H9 (cell line): Measurements from ENCODE around the gene COPRS. TPM values are rescaled to one million over a fixed set of nuclear protein-coding genes. Genes with fewer than 3 reads are reported as not detected.

Experiments
- DNase-seq: peaks from one replicate; pipeline ENCODE4 v3.0.0-alpha.2; 2017
- H2AFZ ChIP-seq: one replicate; pipeline ENCODE4 v1.6.1; 2013; ENCODE audit warnings: mild to moderate bottlenecking, low read length, control low read depth, moderate library complexity
- H2AK5ac ChIP-seq: 2 replicates; pipeline ENCODE4 v1.6.1; 2013; ENCODE audit warnings: low read length, control low read depth, mixed read lengths; ENCODE audit not compliant: insufficient read length
- H2BK120ac ChIP-seq: one replicate; pipeline ENCODE4 v1.6.1; 2013; ENCODE audit warnings: low read depth, mild to moderate bottlenecking, low read length, control low read depth, inconsistent platforms; ENCODE audit not compliant: poor library complexity, severe bottlenecking
- H2BK12ac ChIP-seq: 2 replicates; pipeline ENCODE4 v1.6.1; 2013; ENCODE audit warnings: low read length, control low read depth, mixed read lengths, low read depth; ENCODE audit not compliant: insufficient read length
- H2BK15ac ChIP-seq: 2 replicates; pipeline ENCODE4 v1.6.1; 2013; ENCODE audit warnings: low read depth, low read length, control low read depth
- H2BK20ac ChIP-seq: one replicate; pipeline ENCODE4 v1.6.1; 2013; ENCODE audit warnings: low read depth, mild to moderate bottlenecking, low read length, control low read depth, inconsistent platforms; ENCODE audit not compliant: poor library complexity, severe bottlenecking
- H2BK5ac ChIP-seq: 2 replicates; pipeline ENCODE4 v1.6.1; 2013; ENCODE audit warnings: low read length, control low read depth, mixed read lengths; ENCODE audit not compliant: insufficient read length
- H3K14ac ChIP-seq: 2 replicates; pipeline ENCODE4 v1.6.1; 2013; ENCODE audit warnings: low read length, control low read depth; ENCODE audit not compliant: insufficient read depth
- H3K18ac ChIP-seq: 2 replicates; pipeline ENCODE4 v1.6.1; 2013; ENCODE audit warnings: low read depth, mild to moderate bottlenecking, mixed read lengths, low read length, control low read depth; ENCODE audit not compliant: insufficient read length
- H3K23ac ChIP-seq: 2 replicates; pipeline ENCODE4 v1.6.1; 2013; ENCODE audit warnings: low read length, control low read depth, mixed read lengths, low read depth; ENCODE audit not compliant: insufficient read length
- H3K23me2 ChIP-seq: 2 replicates; pipeline ENCODE4 v1.6.1; 2013; ENCODE audit warnings: low read depth, mild to moderate bottlenecking, mixed read lengths, low read length, control low read depth; ENCODE audit not compliant: insufficient read length, poor library complexity, severe bottlenecking
- H3K27ac ChIP-seq: 2 replicates; pipeline ENCODE4 v1.5.1; 2013; ENCODE audit warnings: low read length, control low read depth, mixed read lengths, low read depth; ENCODE audit not compliant: insufficient read length
- H3K27me3 ChIP-seq: 2 replicates; pipeline ENCODE4 v1.6.1; 2013; ENCODE audit warnings: low read length, control low read depth, inconsistent platforms; ENCODE audit not compliant: insufficient read depth
- H3K4ac ChIP-seq: 2 replicates; pipeline ENCODE4 v1.6.1; 2013; ENCODE audit warnings: low read depth, mild to moderate bottlenecking, control low read depth, inconsistent platforms, low read length, moderate library complexity
- H3K4me1 ChIP-seq: 2 replicates; pipeline ENCODE4 v1.6.1; 2013; ENCODE audit warnings: low read length, control low read depth, inconsistent platforms; ENCODE audit not compliant: insufficient read depth
- H3K4me2 ChIP-seq: 2 replicates; pipeline ENCODE4 v1.6.1; 2013; ENCODE audit warnings: low read length, control low read depth, mixed read lengths; ENCODE audit not compliant: insufficient read length, insufficient read depth
- H3K56ac ChIP-seq: 2 replicates; pipeline ENCODE4 v1.6.1; 2013; ENCODE audit warnings: low read depth, mild to moderate bottlenecking, mixed read lengths, low read length, control low read depth; ENCODE audit not compliant: insufficient read length
- H3K79me1 ChIP-seq: 2 replicates; pipeline ENCODE4 v1.6.1; 2013; ENCODE audit warnings: low read depth, mild to moderate bottlenecking, moderate library complexity, low read length, control low read depth, inconsistent platforms; ENCODE audit not compliant: insufficient read depth, poor library complexity, severe bottlenecking
- H3K79me2 ChIP-seq: 2 replicates; pipeline ENCODE4 v1.6.1; 2013; ENCODE audit warnings: low read length, control low read depth, inconsistent platforms; ENCODE audit not compliant: insufficient read depth
- H3K9ac ChIP-seq: 2 replicates; pipeline ENCODE4 v1.6.1; 2013; ENCODE audit warnings: low read length, control low read depth, mixed read lengths; ENCODE audit not compliant: insufficient read length; ENCODE audit errors: extremely low read depth
- H3K9me3 ChIP-seq: one replicate; pipeline ENCODE4 v1.6.1; 2013; ENCODE audit warnings: low read depth, low read length, inconsistent platforms; ENCODE audit not compliant: control insufficient read depth
- H3T11ph ChIP-seq: one replicate; pipeline ENCODE4 v1.6.1; 2013; ENCODE audit warnings: mild to moderate bottlenecking, low read length, control low read depth, inconsistent platforms
- H4K20me1 ChIP-seq: one replicate; pipeline ENCODE4 v1.6.1; 2013; ENCODE audit not compliant: control insufficient read depth, insufficient read length, insufficient read depth
- H4K5ac ChIP-seq: 2 replicates; pipeline ENCODE4 v1.6.1; 2013; ENCODE audit warnings: low read depth, mild to moderate bottlenecking, mixed read lengths, low read length, control low read depth; ENCODE audit not compliant: insufficient read length
- H4K8ac ChIP-seq: replicated peaks from 2 replicates; pipeline ENCODE4 v1.6.1; 2013; ENCODE audit warnings: low read length, control low read depth, mixed read lengths, low read depth; ENCODE audit not compliant: insufficient read length
- H4K91ac ChIP-seq: 2 replicates; pipeline ENCODE4 v1.6.1; 2013; ENCODE audit warnings: low read depth, mild to moderate bottlenecking, moderate library complexity, mixed read lengths, low read length, control low read depth; ENCODE audit not compliant: insufficient read length
- H3K27ac Mint-ChIP-seq, 3 experiments: 2 replicates in 2 of 3; 3 replicates in 1 of 3; pipeline ENCODE4 v1.8.0; 2020 to 2021; ENCODE audit warnings: mixed read lengths in 3 of 3, mild to moderate bottlenecking in 1 of 3, moderate library complexity in 1 of 3
- H3K27me3 Mint-ChIP-seq: 2 replicates; pipeline ENCODE4 v1.8.0; 2021; ENCODE audit warnings: low read depth, mild to moderate bottlenecking, moderate library complexity, mixed read lengths
- H3K36me3 Mint-ChIP-seq, 3 experiments: 2 replicates in 2 of 3; 3 replicates in 1 of 3; pipeline ENCODE4 v1.8.0; 2020 to 2021; ENCODE audit warnings: low read depth in 3 of 3, mixed read lengths in 3 of 3; ENCODE audit not compliant: insufficient read depth in 1 of 3
- H3K4me1 Mint-ChIP-seq, 2 experiments: 2 replicates each; pipeline ENCODE4 v1.8.0; 2020; ENCODE audit warnings: mixed read lengths in 2 of 2
- H3K4me3 Mint-ChIP-seq, 2 experiments: 2 replicates in 1 of 2; 3 replicates in 1 of 2; pipeline ENCODE4 v1.8.0; 2020 to 2021; ENCODE audit warnings: mild to moderate bottlenecking in 2 of 2, mixed read lengths in 2 of 2, moderate library complexity in 1 of 2
- H3K9me3 Mint-ChIP-seq, 2 experiments: 2 replicates in 1 of 2; 3 replicates in 1 of 2; pipeline ENCODE4 v1.8.0; 2020; ENCODE audit warnings: mild to moderate bottlenecking in 2 of 2, mixed read lengths in 2 of 2, moderate library complexity in 1 of 2
- WGBS: extraction: QIAGEN DNeasy Blood & Tissue Kit; methylation state at CpG from one replicate; pipeline ENCODE4 v1.1.7; 2013; ENCODE audit warnings: missing lambda C conversion rate, low lambda C conversion rate, mixed read lengths; ENCODE audit not compliant: insufficient read length; ENCODE audit errors: extremely low coverage; 5-methylcytosine and 5-hydroxymethylcytosine counted together
- total RNA-seq: library from RNA; stranded (reverse); gene quantifications from 2 replicates; pipeline ENCODE4 v1.2.1, GENCODE V29; 2021
- TF ChIP-seq, protein P1 (sequence below): fragments of 200-600 bp; sonication (generic); conservative IDR thresholded peaks from 3 replicates; pipeline ENCODE4 v1.8.0; 2021; ENCODE audit warnings: antibody characterized with exemption, mild to moderate bottlenecking

Gene COPRS
- total RNA-seq, 1 experiment from 2014 or later = 43.8 TPM

DNA sequence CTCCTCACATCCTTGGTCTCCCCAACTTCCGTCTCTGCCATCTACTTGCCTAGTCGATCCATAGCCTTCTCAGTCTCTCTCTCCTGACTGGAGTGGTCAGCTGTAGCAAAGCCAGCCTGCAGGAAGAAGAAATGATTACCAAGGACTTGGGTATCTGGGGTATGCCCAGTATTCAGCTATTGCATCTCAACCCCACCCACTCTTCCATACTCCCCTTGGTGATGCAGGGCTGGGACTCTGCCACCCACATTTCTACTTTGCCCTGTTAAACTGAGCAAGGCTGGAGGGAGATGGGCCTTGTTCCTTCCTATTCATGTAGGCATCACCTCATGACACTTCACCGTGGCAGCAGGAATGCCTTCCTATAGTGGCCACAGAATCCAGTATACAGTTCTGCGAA, 2.3 kb downstream of the COPRS start:
- Histone ChIP-seq H2BK15ac (no peak overlapping the region; the same call in 1 of the 2 replicates), H3T11ph (no peak overlapping the region), H3K9me3 (no peaks in the 10 kb centered on the region), H2BK120ac (no peak overlapping the region), H4K5ac (no peak overlapping the region), H4K91ac (no peak overlapping the region), H2BK5ac (no peak overlapping the region), H2BK12ac (no peak overlapping the region), H2AFZ (no peak overlapping the region), H3K23ac (no peak overlapping the region), H3K18ac (no peak overlapping the region), H3K23me2 (peaks cover 3% of the 10 kb centered on the region), H3K27me3 (no peaks in the 10 kb centered on the region), H4K8ac (no peak overlapping the region), H3K4ac (no peak overlapping the region), H3K56ac (no peak overlapping the region), H3K4me1 (peaks cover 3% of the 10 kb centered on the region; the same call in 1 of the 2 replicates), H3K9ac (no peak overlapping the region), H3K14ac (no peak overlapping the region), H2BK20ac (no peak overlapping the region), H3K79me2 (no peaks in the 10 kb centered on the region), H2AK5ac (no peak overlapping the region), H3K27ac (no peak overlapping the region), H3K4me2 (no peak overlapping the region), H3K79me1 (no peaks in the 10 kb centered on the region), H4K20me1 (no peaks in the 10 kb centered on the region)
- H3K27me3 Mint-ChIP-seq = no peaks in the 10 kb centered on the region; the same call in 1 of the 2 replicates
- H3K4me3 Mint-ChIP-seq = no peak overlapping the region
- H3K9me3 Mint-ChIP-seq = no peaks in the 10 kb centered on the region
- no CpG with 5 or more reads among the region's 4 CpGs for WGBS
- no peak for DNase-seq
- TF ChIP-seq, protein P1, sequence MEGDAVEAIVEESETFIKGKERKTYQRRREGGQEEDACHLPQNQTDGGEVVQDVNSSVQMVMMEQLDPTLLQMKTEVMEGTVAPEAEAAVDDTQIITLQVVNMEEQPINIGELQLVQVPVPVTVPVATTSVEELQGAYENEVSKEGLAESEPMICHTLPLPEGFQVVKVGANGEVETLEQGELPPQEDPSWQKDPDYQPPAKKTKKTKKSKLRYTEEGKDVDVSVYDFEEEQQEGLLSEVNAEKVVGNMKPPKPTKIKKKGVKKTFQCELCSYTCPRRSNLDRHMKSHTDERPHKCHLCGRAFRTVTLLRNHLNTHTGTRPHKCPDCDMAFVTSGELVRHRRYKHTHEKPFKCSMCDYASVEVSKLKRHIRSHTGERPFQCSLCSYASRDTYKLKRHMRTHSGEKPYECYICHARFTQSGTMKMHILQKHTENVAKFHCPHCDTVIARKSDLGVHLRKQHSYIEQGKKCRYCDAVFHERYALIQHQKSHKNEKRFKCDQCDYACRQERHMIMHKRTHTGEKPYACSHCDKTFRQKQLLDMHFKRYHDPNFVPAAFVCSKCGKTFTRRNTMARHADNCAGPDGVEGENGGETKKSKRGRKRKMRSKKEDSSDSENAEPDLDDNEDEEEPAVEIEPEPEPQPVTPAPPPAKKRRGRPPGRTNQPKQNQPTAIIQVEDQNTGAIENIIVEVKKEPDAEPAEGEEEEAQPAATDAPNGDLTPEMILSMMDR = no peak
- peaks cover 4 to 19% (median 10%) of the 10 kb centered on the region in 3 experiments for H3K36me3 Mint-ChIP-seq
- H3K27ac Mint-ChIP-seq = no peak overlapping the region
- peaks cover 17% of the 10 kb centered on the region in 2 experiments for H3K4me1 Mint-ChIP-seq
